Peyer's patch (tissue), 4 donors: Measurements from ENCODE around the gene B9D2. TPM values are rescaled to one million over a fixed set of nuclear protein-coding genes. Genes with fewer than 3 reads are reported as not detected.
A peak's percentile ranks its signal among the peaks of the same experiment; 100 is the strongest.

Experiments
- DNase-seq, 3 donors: peaks; one replicate each; pipeline ENCODE4 v3.0.0-alpha.2; 2017 to 2019
- H3K27ac ChIP-seq, 4 donors: fragments of 200-600 bp; sonication (generic); one replicate each; pipeline ENCODE4 v1.5.1; 2016 to 2019
- H3K27me3 ChIP-seq, 2 donors: fragments of 200-600 bp; sonication (generic); one replicate each; pipeline ENCODE4 v1.5.1; 2019
- H3K36me3 ChIP-seq, 3 donors: fragments of 200-600 bp; sonication (generic); one replicate each; pipeline ENCODE4 v1.5.1; 2016 to 2019
- H3K4me1 ChIP-seq, 4 donors: fragments of 200-600 bp; sonication (generic); one replicate each; pipeline ENCODE4 v1.5.1; 2016 to 2019
- H3K4me3 ChIP-seq, 4 donors: fragments of 200-600 bp; sonication (generic); 1 replicate in 3 of 4; 2 replicates in 1 of 4; pipeline ENCODE4 v1.5.1; 2016 to 2019; ENCODE audit warnings: mild to moderate bottlenecking in 1 of 4
- H3K9me3 ChIP-seq, 4 donors: fragments of 200-600 bp; sonication (generic); one replicate each; pipeline ENCODE4 v1.5.1; 2016 to 2019; ENCODE audit warnings: mild to moderate bottlenecking in 1 of 4
- POLR2A ChIP-seq, 2 donors: fragments of 450-650 bp; IDR thresholded peaks; one replicate each; pipeline ENCODE4 v1.5.1; 2017; ENCODE audit warnings: antibody characterized with exemption in 2 of 2, mild to moderate bottlenecking in 2 of 2, moderate library complexity in 2 of 2
- total RNA-seq, 4 donors: library from RNA; depleted of rRNA; stranded (reverse); fragments of >200 nt; gene quantifications; one replicate each; pipeline ENCODE4 v1.1.0, GENCODE V29; 2016
- TF ChIP-seq, protein P1 (sequence below), 6 experiments: fragments of 450-650 bp in 4 of 6; fragments of 200-600 bp in 2 of 6; sonication (generic) in 1 of 6; IDR thresholded peaks; one replicate each; pipeline ENCODE4 v1.5.1; 2017 to 2019; ENCODE audit warnings: antibody characterized with exemption in 6 of 6, mild to moderate bottlenecking in 3 of 6, moderate library complexity in 1 of 6

B9D2 gene
- total RNA-seq, 4 donors from 2014 or later, result 3.6 to 6.8 (median 3.8) TPM; not detected in 1

DNA sequence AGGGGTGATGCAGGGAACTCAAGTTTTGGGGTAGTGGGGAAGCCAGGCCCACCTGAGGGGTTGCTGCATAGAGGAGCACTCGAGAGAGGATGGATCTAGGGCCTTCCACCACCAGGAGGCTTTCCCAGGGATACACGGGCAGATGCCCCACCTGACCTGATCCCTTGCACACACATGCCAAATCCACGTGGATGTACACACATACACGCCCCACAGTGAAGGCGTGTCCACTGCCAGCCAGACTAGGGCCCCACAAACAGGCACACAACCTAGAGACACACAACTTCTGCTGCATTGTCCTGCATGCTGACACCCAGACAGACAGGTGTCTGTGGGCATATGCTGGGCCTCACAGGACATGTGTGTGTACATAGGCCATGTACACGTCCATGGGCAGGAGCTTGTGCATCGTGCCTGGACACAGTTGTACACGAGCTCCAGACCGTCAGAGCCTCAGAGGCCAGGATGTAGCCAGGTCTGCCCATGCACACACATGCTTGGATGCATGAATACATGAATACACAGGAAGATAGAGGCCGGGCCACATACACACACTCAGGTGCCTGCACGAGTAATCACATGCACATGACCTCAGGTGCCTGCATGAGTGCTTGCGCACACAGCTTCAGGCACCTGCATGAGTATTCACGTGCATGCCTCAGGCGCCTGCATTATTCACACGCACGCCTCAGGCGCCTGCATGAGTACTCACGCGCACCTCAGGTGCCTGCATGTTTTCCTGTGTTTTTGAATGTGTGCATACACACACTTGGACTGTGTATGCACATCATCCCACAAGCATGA lies 45.1 kb downstream of the B9D2 start:
- H3K4me1 ChIP-seq, result peaks cover 0 to 25% (median 11%) of the 10 kb centered on the region in 4 donors
- TF ChIP-seq, protein P1, sequence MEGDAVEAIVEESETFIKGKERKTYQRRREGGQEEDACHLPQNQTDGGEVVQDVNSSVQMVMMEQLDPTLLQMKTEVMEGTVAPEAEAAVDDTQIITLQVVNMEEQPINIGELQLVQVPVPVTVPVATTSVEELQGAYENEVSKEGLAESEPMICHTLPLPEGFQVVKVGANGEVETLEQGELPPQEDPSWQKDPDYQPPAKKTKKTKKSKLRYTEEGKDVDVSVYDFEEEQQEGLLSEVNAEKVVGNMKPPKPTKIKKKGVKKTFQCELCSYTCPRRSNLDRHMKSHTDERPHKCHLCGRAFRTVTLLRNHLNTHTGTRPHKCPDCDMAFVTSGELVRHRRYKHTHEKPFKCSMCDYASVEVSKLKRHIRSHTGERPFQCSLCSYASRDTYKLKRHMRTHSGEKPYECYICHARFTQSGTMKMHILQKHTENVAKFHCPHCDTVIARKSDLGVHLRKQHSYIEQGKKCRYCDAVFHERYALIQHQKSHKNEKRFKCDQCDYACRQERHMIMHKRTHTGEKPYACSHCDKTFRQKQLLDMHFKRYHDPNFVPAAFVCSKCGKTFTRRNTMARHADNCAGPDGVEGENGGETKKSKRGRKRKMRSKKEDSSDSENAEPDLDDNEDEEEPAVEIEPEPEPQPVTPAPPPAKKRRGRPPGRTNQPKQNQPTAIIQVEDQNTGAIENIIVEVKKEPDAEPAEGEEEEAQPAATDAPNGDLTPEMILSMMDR (IDR thresholded peaks at IDR 0.05), result no peak
- no peak for DNase-seq

DNA sequence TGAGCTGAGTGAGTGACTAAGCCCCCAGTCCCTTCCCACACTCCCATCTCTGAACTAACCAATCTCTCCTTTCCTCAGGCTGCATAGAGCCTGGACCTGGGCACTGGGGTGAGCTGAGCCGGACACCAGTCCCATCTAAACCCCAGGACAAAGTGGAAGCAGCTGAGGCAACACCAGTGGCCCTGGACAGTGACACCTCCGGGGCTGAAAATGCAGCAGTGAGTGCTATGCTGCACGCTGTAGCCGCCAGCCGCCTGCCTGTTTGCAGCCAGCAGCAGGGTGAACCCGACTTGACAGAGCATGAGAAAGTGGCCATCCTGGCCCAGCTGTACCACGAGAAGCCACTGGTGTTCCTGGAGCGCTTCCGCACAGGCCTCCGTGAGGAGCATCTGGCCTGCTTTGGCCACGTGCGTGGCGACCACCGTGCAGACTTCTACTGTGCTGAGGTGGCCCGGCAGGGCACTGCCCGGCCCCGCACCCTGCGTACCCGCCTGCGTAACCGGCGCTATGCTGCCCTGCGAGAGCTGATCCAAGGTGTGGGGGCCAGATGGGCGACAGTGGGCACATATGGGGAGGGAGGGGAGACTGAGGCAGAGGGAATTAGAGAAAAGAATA lies 47.5 kb downstream of the B9D2 start:
- Histone ChIP-seq H3K4me1 (peaks cover 0 to 4% (median under 1%) of the 10 kb centered on the region in 4 donors), H3K27ac (no peak overlapping the region), H3K27me3 (no peaks in the 10 kb centered on the region), H3K4me3 (no peak overlapping the region), H3K9me3 (no peaks in the 10 kb centered on the region), H3K36me3 (peaks cover 0 to 82% (median 0%) of the 10 kb centered on the region in 3 donors)
- no peak for DNase-seq
- TF ChIP-seq, protein P1 (IDR thresholded peaks at IDR 0.05), result no peak

More for the DNA sequence above, 45.1 kb downstream of the B9D2 start:
- H3K4me3 ChIP-seq, result no peak overlapping the region
- no peak overlapping the region for H3K27ac ChIP-seq
- peaks cover 0 to 74% (median 0%) of the 10 kb centered on the region in 3 donors for H3K36me3 ChIP-seq
- H3K9me3 ChIP-seq, result no peaks in the 10 kb centered on the region
- no peaks in the 10 kb centered on the region for H3K27me3 ChIP-seq

DNA sequence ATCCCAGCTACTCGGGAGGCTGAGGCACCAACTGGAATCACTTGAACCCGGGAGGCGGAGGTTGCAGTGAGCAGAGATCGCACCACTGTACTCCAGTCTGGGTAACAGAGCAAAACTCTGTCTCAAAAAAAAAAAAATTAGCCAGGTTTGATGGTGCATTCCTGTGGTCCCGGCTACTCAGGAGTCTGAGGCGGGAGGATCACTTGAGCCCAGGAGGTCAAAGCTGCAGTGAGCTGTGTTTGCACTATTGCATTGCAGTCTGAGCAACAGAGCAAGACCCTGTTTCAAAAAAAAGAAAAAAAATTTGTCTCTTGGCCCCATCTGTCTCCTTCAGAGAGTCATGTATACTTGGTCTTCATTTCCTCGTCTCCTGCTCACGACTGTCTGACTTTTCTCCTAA lies 52.3 kb downstream of the B9D2 start:
- no peaks in the 10 kb centered on the region for H3K27me3 ChIP-seq
- no peak for DNase-seq
- H3K4me3 ChIP-seq, result no peak overlapping the region
- peaks cover 0 to 29% (median 17%) of the 10 kb centered on the region in 4 donors for H3K4me1 ChIP-seq
- no peaks in the 10 kb centered on the region for H3K9me3 ChIP-seq
- TF ChIP-seq POLR2A (IDR thresholded peaks at IDR 0.05), result no peak
- TF ChIP-seq, protein P1 (IDR thresholded peaks at IDR 0.05), result no peak
- no peak overlapping the region for H3K27ac ChIP-seq
- peaks cover 0 to 38% (median 0%) of the 10 kb centered on the region in 3 donors for H3K36me3 ChIP-seq

DNA sequence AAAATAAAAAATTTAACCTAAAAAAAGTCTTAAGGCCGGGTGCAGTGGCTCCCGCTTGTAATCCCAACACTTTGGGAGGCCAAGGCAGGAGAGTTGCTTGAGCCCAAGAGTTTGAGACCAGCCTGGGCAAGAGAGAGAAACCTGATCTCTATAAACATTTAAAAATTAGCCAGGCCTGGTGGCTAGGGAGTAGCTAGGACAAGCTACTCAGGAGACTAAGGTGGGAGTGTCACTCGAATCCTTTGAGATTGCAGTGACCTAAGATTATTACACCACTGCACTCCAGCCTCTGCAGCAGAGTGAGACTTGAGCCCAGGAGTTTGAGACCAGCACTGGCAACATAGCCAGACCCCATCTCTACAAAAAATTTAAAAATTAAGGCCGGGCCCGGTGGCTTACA lies 52.9 kb downstream of the B9D2 start:
- no peak for DNase-seq
- Histone ChIP-seq H3K27ac (peak overlapping the region in 1 of 4 donors; percentile 97), H3K4me1 (peaks cover 0 to 29% (median 17%) of the 10 kb centered on the region in 4 donors), H3K9me3 (no peaks in the 10 kb centered on the region), H3K27me3 (no peaks in the 10 kb centered on the region), H3K4me3 (peak overlapping the region; percentile 71 to 92 (median 86)), H3K36me3 (peaks cover 0 to 38% (median 0%) of the 10 kb centered on the region in 3 donors)
- TF ChIP-seq, protein P1 (IDR thresholded peaks at IDR 0.05), result no peak
- TF ChIP-seq POLR2A (IDR thresholded peaks at IDR 0.05), result no peak

DNA sequence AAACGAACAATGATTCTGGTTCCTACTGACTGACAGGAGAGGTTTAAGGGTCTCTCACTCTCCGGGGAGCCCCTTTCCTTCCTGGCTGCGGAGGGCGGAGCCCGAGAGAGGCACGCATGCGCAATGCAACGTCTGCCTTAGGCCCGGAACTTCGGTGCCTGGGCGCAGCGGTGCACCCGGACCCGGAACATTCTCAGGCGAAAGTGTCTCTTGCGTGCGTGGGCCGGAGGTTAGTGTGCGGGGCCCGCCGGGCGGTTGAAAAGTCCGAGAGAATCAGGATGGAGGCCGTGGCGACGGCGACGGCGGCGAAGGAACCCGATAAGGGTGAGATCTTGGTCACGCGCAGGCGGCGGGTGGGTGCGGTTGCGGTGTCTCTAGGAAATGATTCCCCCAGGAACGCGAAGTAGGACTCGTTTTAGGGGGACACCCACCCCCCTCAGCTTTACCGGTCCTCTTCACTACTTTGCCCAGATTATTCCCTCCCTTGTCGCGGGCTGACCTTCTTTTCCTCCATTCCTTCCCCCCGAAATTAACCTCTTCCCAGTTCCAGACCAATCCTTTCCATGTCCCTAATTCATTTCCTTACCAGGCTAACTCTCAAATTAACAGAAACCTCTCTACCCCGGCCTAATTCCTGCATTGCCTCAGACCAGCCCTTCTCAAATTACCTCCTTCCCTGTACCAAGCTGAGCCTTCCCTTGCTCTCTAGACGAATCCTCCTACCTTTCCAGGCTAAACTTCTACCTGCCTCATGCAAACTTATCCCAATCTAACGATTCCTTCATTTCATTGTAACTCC lies 53.7 kb downstream of the B9D2 start, which contains the start of gene CCDC97:
TSS of gene CCDC97 (plus strand) at position 140 of the 799 bp plus-strand sequence. CDS start at position 279, 139 bp downstream.
- peak within 1 kb of the TSS; percentile 93 to 97 (median 96) for H3K27ac ChIP-seq
- TF ChIP-seq, protein P1 (IDR thresholded peaks at IDR 0.05), result no peak
- peak; percentile 65 to 74 for TF ChIP-seq POLR2A (IDR thresholded peaks at IDR 0.05)
- peak within 1 kb of the TSS; percentile 71 to 92 (median 86) for H3K4me3 ChIP-seq
- H3K27me3 ChIP-seq, result no peaks in the 10 kb centered on the region
- H3K9me3 ChIP-seq, result no peaks in the 10 kb centered on the region
- H3K36me3 ChIP-seq, result peaks cover 0 to 38% (median 0%) of the 10 kb centered on the region in 3 donors
- peak; percentile 81 to 94 (median 92) for DNase-seq
- H3K4me1 ChIP-seq, result peaks cover 0 to 29% (median 17%) of the 10 kb centered on the region in 4 donors
